Esophagus squamous epithelium (tissue), 4 donors: Measurements from ENCODE around the gene UTP14A.

Source experiments
- POLR2A ChIP-seq, 4 donors: fragments of 450-650 bp; IDR thresholded peaks; one replicate each; pipeline ENCODE4 v1.6.1; 2017; ENCODE audit warnings: antibody characterized with exemption in 4 of 4, mild to moderate bottlenecking in 4 of 4, moderate library complexity in 3 of 4
- TF ChIP-seq, protein P1 (sequence below), 6 experiments: fragments of 450-650 bp in 4 of 6; fragments of 200-600 bp in 2 of 6; sonication (generic) in 2 of 6; IDR thresholded peaks; one replicate each; pipeline ENCODE4 v1.5.1; 2016 to 2019; ENCODE audit warnings: antibody characterized with exemption in 6 of 6, mild to moderate bottlenecking in 4 of 6, moderate library complexity in 4 of 6

DNA sequence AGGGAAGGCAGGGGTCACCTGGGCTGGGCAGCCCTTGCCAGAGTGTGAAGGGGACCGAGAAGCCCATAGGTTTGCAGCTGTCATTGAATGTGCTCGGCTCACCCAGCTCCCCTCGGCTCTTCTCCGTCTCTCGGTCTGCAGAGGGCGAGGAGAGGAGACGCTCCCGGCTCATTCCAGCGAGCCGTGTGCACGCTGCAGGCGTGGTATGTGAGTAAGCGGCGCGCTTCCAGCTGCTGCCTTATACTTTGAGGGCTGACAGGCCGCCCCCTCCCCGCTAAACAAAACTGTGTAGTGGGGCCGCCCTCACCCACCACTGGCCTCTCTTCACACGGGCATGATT, 53.5 kb downstream of the UTP14A start:
- TF ChIP-seq, protein P1, sequence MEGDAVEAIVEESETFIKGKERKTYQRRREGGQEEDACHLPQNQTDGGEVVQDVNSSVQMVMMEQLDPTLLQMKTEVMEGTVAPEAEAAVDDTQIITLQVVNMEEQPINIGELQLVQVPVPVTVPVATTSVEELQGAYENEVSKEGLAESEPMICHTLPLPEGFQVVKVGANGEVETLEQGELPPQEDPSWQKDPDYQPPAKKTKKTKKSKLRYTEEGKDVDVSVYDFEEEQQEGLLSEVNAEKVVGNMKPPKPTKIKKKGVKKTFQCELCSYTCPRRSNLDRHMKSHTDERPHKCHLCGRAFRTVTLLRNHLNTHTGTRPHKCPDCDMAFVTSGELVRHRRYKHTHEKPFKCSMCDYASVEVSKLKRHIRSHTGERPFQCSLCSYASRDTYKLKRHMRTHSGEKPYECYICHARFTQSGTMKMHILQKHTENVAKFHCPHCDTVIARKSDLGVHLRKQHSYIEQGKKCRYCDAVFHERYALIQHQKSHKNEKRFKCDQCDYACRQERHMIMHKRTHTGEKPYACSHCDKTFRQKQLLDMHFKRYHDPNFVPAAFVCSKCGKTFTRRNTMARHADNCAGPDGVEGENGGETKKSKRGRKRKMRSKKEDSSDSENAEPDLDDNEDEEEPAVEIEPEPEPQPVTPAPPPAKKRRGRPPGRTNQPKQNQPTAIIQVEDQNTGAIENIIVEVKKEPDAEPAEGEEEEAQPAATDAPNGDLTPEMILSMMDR (IDR thresholded peaks at IDR 0.05), result no peak
- no peak for TF ChIP-seq POLR2A (IDR thresholded peaks at IDR 0.05)
